T-helper 9 cell (primary cell): ENCODE measurements around the gene APLF.

Source experiments
- DNase-seq: peaks from one replicate; pipeline ENCODE4 v3.0.0-alpha.2; 2020
- total RNA-seq, 2 donors: gene quantifications; one replicate each; lab custom pipeline; 2026; lab: John Stamatoyannopoulos, UW

The APLF gene, protein sequence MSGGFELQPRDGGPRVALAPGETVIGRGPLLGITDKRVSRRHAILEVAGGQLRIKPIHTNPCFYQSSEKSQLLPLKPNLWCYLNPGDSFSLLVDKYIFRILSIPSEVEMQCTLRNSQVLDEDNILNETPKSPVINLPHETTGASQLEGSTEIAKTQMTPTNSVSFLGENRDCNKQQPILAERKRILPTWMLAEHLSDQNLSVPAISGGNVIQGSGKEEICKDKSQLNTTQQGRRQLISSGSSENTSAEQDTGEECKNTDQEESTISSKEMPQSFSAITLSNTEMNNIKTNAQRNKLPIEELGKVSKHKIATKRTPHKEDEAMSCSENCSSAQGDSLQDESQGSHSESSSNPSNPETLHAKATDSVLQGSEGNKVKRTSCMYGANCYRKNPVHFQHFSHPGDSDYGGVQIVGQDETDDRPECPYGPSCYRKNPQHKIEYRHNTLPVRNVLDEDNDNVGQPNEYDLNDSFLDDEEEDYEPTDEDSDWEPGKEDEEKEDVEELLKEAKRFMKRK
- 18.6 to 24.1 reads per million in 2 donors for total RNA-seq

DNA sequence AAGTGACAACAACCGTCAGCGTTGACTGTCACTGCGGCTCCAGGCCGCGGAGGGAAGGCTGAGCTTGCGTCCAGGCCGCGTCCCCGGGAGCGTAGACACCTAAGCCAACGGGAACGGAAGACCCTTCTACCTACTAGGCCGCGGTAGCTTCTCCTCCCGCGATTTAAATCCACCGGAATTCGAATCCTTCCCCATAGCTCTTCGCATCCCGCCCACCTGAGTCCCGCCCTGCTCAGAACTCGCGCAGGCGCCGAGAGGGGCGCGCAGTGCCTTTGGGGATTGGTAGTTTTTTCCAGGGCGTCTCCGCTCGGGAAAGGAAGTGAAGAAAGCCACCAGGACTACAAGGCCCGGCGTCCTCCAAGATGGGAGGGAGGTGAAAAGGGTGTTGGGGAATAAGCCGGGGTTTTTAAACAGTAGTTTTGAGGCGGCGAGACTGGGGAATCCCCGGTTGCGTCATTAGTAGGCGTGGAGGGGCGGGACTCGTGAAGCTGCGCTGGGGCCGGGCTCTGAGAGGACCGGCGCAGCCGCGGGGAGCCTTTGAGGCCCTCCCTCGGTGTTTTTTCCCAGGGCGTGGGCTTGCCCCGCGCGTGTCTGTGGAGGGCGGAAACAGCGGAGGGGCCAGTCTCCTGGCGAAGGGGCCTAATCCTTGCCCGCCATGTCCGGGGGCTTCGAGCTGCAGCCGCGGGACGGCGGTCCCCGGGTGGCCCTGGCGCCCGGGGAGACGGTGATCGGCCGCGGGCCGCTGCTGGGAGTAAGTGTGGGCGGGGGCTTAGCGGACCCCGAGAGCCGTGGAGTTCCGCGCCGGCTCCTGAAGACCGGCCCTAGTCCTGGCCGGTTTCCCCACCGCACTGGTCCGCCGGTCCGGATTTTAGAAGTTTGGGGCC lies at the start of gene APLF, which contains the start of gene FBXO48:
Gene APLF, plus strand, starts transcription at position 509 of the 884 bp plus-strand sequence. Its CDS starts 147 bp downstream, at position 656.
Gene FBXO48, minus strand, starts transcription at position 218 of the 884 bp plus-strand sequence. CDS start 2,149 bp downstream, outside the sequence.
- peak; percentile 98 for DNase-seq

GRCh38 chr2:68417926-68418325 lies 49.5 kb upstream of the APLF start:
- no peak for DNase-seq

GRCh38 chr2:68418419-68418818 lies 49.0 kb upstream of the APLF start:
- DNase-seq: no peak

DNA sequence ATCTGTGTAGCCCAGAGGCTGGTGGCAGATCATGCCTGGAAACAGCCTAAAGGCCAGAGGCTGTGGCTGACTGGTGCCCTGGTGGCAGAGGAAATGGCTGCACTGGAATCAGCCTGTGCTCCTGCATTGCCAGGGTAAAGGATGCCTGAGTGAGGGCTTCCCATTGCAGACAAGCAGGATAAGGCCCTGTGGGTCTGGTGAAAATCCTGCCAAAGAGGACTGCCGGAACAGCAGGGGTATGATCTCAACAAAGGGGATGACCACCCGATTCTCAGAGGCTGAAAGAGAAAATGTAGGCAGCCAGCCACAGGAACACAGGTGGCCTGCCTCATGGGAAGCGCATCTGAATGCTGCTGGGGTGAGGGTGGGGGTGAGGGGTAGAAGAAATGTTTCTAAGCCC lies 48.5 kb upstream of the APLF start:
- no peak for DNase-seq

GRCh38 chr2:68420254-68420910 lies 47.0 kb upstream of the APLF start:
- no peak for DNase-seq

- DNase-seq: no peak
These were observed 43.3 kb upstream of the APLF start for GRCh38 chr2:68423966-68424650.

DNA sequence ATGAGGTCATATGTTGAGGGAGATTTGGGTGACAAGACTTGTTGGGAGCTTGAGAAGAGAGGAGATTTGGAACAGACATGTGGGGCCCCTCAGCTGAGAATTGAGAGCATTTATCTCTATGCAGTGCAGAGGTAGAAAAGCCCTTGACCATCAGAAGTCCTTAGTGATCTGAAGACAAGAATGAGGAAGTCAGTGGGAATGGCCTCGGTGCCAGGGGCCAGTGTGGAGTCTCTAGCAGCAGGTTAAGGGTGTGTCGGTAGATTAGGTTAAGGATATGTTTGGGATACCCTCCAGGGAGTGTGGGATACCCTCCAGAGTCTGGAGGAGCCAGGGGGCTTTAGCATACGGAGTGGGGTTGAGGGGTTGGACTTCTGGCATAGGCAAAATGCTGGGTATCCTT lies 41.9 kb upstream of the APLF start:
- DNase-seq: no peak

- DNase-seq: no peak
These were observed 40.9 kb upstream of the APLF start for GRCh38 chr2:68426446-68426845.

- DNase-seq: no peak
These were observed 40.4 kb upstream of the APLF start for GRCh38 chr2:68426848-68427579.

DNA sequence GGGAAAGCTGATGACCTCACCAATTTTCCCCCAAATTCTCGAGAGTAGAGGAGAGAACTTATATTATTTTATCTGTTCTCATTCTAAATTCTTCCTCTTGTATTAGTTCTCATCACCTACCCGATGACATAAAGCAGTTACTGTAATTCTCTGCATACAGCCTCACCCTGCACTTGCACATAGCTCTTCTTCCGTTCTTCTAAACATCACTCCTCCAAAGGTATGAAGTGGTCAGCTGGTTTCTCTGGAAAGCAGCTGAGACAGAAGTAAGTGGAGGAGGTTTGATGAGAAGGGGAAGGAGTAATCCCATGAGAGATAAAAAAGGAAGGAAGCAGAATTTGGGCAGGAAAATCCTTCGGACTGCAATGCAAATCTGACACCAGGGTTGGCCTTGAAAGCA lies 39.3 kb upstream of the APLF start:
- DNase-seq: no peak

GRCh38 chr2:68428746-68429145 lies 38.6 kb upstream of the APLF start:
- DNase-seq: no peak

- DNase-seq: no peak
These were observed 38.0 kb upstream of the APLF start for GRCh38 chr2:68429311-68429826.

- no peak for DNase-seq
These were observed 35.9 kb upstream of the APLF start for GRCh38 chr2:68431316-68431972.

- DNase-seq: no peak
These were observed 34.4 kb upstream of the APLF start for GRCh38 chr2:68432696-68433658.

DNA sequence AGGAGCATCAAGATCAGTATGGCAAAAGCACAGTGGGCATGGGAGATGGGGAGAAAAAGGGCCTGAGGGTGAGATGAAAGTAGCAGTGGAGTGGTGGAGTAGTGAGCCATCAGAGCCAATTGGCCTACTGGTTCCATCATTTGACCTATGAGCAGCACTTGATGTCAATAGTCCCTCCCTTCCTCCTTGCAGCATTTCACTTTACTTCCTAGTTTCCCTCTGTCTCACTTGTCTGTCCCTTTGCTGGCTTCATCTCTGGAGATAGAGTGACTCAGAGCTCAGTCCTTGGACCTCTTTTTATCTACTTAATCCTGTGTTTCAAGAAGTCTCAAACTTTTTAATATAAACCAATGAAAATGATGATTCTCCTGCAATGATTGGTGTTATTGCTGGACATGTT lies 32.4 kb upstream of the APLF start:
- DNase-seq: no peak

GRCh38 chr2:68435615-68436014 lies 31.8 kb upstream of the APLF start:
- no peak for DNase-seq

DNA sequence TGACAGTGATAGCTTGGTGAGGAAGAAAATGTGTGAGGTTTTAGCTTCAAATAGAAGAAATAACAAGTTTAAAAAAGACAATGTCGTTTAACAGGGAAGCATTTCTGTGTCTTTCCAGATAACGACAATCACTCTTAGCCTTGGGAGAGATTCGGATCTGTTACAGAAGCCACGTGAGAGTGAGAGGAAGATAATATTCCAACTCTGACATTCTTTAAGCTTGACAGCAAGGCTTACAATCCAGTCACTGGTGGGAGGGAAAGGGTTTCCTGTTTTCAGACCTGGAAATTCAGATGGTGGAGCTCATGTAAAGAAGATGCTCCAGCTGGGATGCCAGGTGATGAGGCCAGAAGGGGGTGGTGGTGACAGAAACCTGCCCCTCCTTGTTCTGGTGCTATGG lies 31.1 kb upstream of the APLF start:
- no peak for DNase-seq

- DNase-seq: no peak
These were observed 28.7 kb upstream of the APLF start for GRCh38 chr2:68438455-68439303.
